NB4 (cell line): Measurements from ENCODE around the gene RNU6-9.

Experiments used
- MAX ChIP-seq: IDR thresholded peaks from 2 replicates; pipeline ENCODE4 v1.6.1; 2011; ENCODE audit warnings: low read depth, low read length
- MYC ChIP-seq: IDR thresholded peaks from 2 replicates; pipeline ENCODE4 v1.6.1; 2011; ENCODE audit warnings: low read depth, low read length
- POLR2A ChIP-seq: IDR thresholded peaks from 2 replicates; pipeline ENCODE4 v1.6.1; 2011; ENCODE audit warnings: mild to moderate bottlenecking; ENCODE audit not compliant: insufficient read length; ENCODE audit errors: extremely low read depth
- TF ChIP-seq, protein P1 (sequence below): IDR thresholded peaks from one replicate; pipeline ENCODE4 v1.5.1; 2012; ENCODE audit warnings: low read depth, low read length

DNA sequence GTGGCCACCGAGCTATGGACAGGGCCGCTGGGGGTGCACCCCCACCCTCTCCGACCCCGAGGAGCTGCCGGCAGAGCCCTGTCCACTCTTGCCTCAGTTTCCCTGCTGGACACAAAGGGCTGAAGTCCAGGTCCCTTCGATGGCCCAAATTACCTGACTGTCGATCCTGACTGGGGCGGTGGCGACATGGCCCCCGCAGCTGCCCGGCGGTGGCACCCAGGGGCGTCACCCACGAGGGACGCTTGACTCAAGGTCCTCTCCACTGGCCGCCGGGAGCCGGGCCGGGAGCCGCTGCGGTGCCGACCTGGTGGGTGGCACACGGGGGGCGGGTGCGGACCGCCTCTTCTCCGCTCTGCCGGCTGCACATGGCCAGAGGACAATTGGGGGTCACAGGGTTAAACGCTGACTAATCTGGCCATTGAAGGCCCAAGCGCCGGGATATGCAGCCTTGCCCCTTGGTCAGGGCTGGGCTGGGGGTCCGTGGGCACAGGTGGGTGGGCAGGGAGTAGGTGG lies 48.9 kb downstream of the RNU6-9 start:
- TF ChIP-seq, protein P1, sequence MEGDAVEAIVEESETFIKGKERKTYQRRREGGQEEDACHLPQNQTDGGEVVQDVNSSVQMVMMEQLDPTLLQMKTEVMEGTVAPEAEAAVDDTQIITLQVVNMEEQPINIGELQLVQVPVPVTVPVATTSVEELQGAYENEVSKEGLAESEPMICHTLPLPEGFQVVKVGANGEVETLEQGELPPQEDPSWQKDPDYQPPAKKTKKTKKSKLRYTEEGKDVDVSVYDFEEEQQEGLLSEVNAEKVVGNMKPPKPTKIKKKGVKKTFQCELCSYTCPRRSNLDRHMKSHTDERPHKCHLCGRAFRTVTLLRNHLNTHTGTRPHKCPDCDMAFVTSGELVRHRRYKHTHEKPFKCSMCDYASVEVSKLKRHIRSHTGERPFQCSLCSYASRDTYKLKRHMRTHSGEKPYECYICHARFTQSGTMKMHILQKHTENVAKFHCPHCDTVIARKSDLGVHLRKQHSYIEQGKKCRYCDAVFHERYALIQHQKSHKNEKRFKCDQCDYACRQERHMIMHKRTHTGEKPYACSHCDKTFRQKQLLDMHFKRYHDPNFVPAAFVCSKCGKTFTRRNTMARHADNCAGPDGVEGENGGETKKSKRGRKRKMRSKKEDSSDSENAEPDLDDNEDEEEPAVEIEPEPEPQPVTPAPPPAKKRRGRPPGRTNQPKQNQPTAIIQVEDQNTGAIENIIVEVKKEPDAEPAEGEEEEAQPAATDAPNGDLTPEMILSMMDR = no peak
- TF ChIP-seq POLR2A (no peak), MYC (no peak), MAX (no peak)
